Left lung (tissue), 10 donors: Measurements from ENCODE around the gene KNL1. TPM values are rescaled to one million over a fixed set of nuclear protein-coding genes. Genes with fewer than 3 reads are reported as not detected.

Source experiments
- ATAC-seq: fragments of 200-7000 bp; cut with Tn5 transposase; one replicate; pipeline ENCODE4 v1.9.1; 2020; ENCODE audit warnings: moderate library complexity
- DNase-seq, 4 donors: peaks; one replicate each; pipeline ENCODE4 v3.0.0-alpha.2; 2013 to 2020
- H3K27ac ChIP-seq, 2 donors: fragments of 200-600 bp; sonication (generic) in 1 of 2; one replicate each; pipeline versions ENCODE4 v1.5.0 to v1.8.0; 2020 to 2021
- H3K27me3 ChIP-seq, 2 donors: fragments of 200-600 bp; sonication (generic) in 1 of 2; one replicate each; pipeline versions ENCODE4 v1.5.0 to v1.8.0; 2020 to 2021
- H3K36me3 ChIP-seq, 2 donors: fragments of 200-600 bp; sonication (generic) in 1 of 2; one replicate each; pipeline versions ENCODE4 v1.5.0 to v1.8.0; 2020 to 2021
- H3K4me1 ChIP-seq, 2 donors: fragments of 200-600 bp; one replicate each; pipeline ENCODE4 v1.8.0; 2021
- H3K4me3 ChIP-seq, 2 donors: fragments of 200-600 bp; sonication (generic) in 1 of 2; one replicate each; pipeline versions ENCODE4 v1.5.0 to v1.8.0; 2020 to 2021; ENCODE audit warnings: mild to moderate bottlenecking in 1 of 2
- H3K9me3 ChIP-seq, 2 donors: fragments of 200-600 bp; sonication (generic) in 1 of 2; one replicate each; pipeline versions ENCODE4 v1.5.0 to v1.8.0; 2020 to 2021
- intact Hi-C, 2 donors: fragments of 100-400 bp; cut with DNase I; formaldehyde crosslinking; loops; one replicate each; pipeline versions ENCODE4 v1.11.2 to v1.14.2; 2022
- polyA plus RNA-seq, 6 donors: library from polyadenylated mRNA; unstranded; fragments of 120-200 nt; gene quantifications; one replicate each; pipeline ENCODE4 v1.2.1, GENCODE V29; 2013; ENCODE audit not compliant: insufficient read length in 6 of 6
- total RNA-seq, 2 donors: library from RNA; stranded (reverse); fragmentation: NEBNext Ultra II Directional; extraction: Animal tissue kit (Norgen Biotek cat#: 25700); gene quantifications; one replicate each; pipeline ENCODE4 v1.2.1, GENCODE V29; 2021
- TF ChIP-seq, protein P1 (sequence below), 2 donors: fragments of 200-600 bp; sonication (generic) in 1 of 2; IDR thresholded peaks; one replicate each; pipeline versions ENCODE4 v1.5.0 to v1.8.0; 2021; ENCODE audit warnings: antibody characterized with exemption in 2 of 2
- donor health status: DM: no; HTN: yes; CAD: no.
- donor health status: DM: no; HTN: no; CAD: no.

Gene KNL1
- total and polyA plus RNA-seq, 8 donors, result 2.7 to 31.6 (median 16.6) TPM

GRCh38 chr15:40697916-40698315 lies 103.9 kb downstream of the KNL1 start:
- TF ChIP-seq, protein P1, sequence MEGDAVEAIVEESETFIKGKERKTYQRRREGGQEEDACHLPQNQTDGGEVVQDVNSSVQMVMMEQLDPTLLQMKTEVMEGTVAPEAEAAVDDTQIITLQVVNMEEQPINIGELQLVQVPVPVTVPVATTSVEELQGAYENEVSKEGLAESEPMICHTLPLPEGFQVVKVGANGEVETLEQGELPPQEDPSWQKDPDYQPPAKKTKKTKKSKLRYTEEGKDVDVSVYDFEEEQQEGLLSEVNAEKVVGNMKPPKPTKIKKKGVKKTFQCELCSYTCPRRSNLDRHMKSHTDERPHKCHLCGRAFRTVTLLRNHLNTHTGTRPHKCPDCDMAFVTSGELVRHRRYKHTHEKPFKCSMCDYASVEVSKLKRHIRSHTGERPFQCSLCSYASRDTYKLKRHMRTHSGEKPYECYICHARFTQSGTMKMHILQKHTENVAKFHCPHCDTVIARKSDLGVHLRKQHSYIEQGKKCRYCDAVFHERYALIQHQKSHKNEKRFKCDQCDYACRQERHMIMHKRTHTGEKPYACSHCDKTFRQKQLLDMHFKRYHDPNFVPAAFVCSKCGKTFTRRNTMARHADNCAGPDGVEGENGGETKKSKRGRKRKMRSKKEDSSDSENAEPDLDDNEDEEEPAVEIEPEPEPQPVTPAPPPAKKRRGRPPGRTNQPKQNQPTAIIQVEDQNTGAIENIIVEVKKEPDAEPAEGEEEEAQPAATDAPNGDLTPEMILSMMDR (IDR thresholded peaks at IDR 0.05), result no peak
- ATAC-seq, result no peak
- intact Hi-C loops, result no loop called here

GRCh38 chr15:40702077-40702476 lies 108.0 kb downstream of the KNL1 start:
- Histone ChIP-seq H3K9me3 (no peaks in the 10 kb centered on the region), H3K27ac (no peak overlapping the region), H3K4me3 (no peak overlapping the region), H3K36me3 (peaks cover 0 to 5% of the 10 kb centered on the region in 2 donors), H3K4me1 (no peaks in the 10 kb centered on the region), H3K27me3 (no peaks in the 10 kb centered on the region)
- DNase-seq, result no peak
- ATAC-seq, result no peak
- intact Hi-C loops, result no loop called here
- TF ChIP-seq, protein P1 (IDR thresholded peaks at IDR 0.05), result no peak

More at GRCh38 chr15:40697916-40698315, 103.9 kb downstream of the KNL1 start:
- Histone ChIP-seq H3K27me3 (no peaks in the 10 kb centered on the region), H3K36me3 (peaks cover 0 to 5% of the 10 kb centered on the region in 2 donors), H3K9me3 (no peaks in the 10 kb centered on the region), H3K4me1 (peaks cover 4 to 22% of the 10 kb centered on the region in 2 donors), H3K27ac (no peak overlapping the region), H3K4me3 (no peak overlapping the region)
- DNase-seq, result no peak

GRCh38 chr15:40706121-40706520 lies 112.1 kb downstream of the KNL1 start:
- Histone ChIP-seq H3K36me3 (peaks cover 0 to 15% of the 10 kb centered on the region in 2 donors), H3K4me3 (no peak overlapping the region), H3K27ac (no peak overlapping the region), H3K4me1 (no peaks in the 10 kb centered on the region), H3K27me3 (no peaks in the 10 kb centered on the region), H3K9me3 (no peaks in the 10 kb centered on the region)
- TF ChIP-seq, protein P1 (IDR thresholded peaks at IDR 0.05), result no peak
- intact Hi-C loops, result no loop called here
- ATAC-seq (no peak), DNase-seq (no peak)

Other genes with a start within 250 kb of the KNL1 start
- gene PHGR1, start 243.2 kb upstream of the KNL1 start, total RNA-seq, result not detected
- gene PHGR1, start 243.2 kb upstream of the KNL1 start, polyA plus RNA-seq, result not detected
- gene DISP2, start 236.0 kb upstream of the KNL1 start, total RNA-seq, result 1 to 10 TPM in 1 of 2 donors, under 1 TPM in 1; 0.65 to 2.5 TPM
- 1 to 10 TPM in 5 of 6 donors, under 1 TPM in 1; 0.61 to 3.1 (median 1.6) TPM for gene DISP2, start 236.0 kb upstream of the KNL1 start, polyA plus RNA-seq
- gene KNSTRN, start 211.5 kb upstream of the KNL1 start, total RNA-seq, result 10 to 100 TPM; 14.2 to 32.2 TPM
- gene KNSTRN, start 211.5 kb upstream of the KNL1 start, polyA plus RNA-seq, result 10 to 100 TPM; 25.2 to 46.2 (median 31.8) TPM
- gene IVD, start 188.5 kb upstream of the KNL1 start, total RNA-seq, result 100 to 1,000 TPM in 1 of 2 donors, 10 to 100 TPM in 1; 61.9 to 104 TPM
- gene IVD, start 188.5 kb upstream of the KNL1 start, polyA plus RNA-seq, result 100 to 1,000 TPM in 5 of 6 donors, 10 to 100 TPM in 1; 87.4 to 132 (median 117) TPM
- 10 to 100 TPM; 23.7 to 27.2 TPM for gene BAHD1, start 153.3 kb upstream of the KNL1 start, total RNA-seq
- 10 to 100 TPM; 11.4 to 18.0 (median 14.8) TPM for gene BAHD1, start 153.3 kb upstream of the KNL1 start, polyA plus RNA-seq
- 10 to 100 TPM; 15.1 to 20.2 TPM for gene CHST14, start 123.3 kb upstream of the KNL1 start, total RNA-seq
- gene CHST14, start 123.3 kb upstream of the KNL1 start, polyA plus RNA-seq, result 10 to 100 TPM; 33.8 to 44.1 (median 39.4) TPM
- 10 to 100 TPM; 19.4 to 29.5 TPM for gene CCDC32, start 29.2 kb upstream of the KNL1 start, total RNA-seq
- gene CCDC32, start 29.2 kb upstream of the KNL1 start, polyA plus RNA-seq, result 10 to 100 TPM; 27.9 to 31.6 (median 29.0) TPM
- 1 to 10 TPM; 5.8 to 6.6 TPM for gene RPUSD2, start 24.9 kb upstream of the KNL1 start, total RNA-seq
- 10 to 100 TPM in 1 of 6 donors, 1 to 10 TPM in 5; 5.3 to 10.2 (median 8.1) TPM for gene RPUSD2, start 24.9 kb upstream of the KNL1 start, polyA plus RNA-seq
- gene RAD51, start 100.9 kb downstream of the KNL1 start, total RNA-seq, result 1 to 10 TPM; 4.4 to 4.8 TPM
- 10 to 100 TPM in 5 of 6 donors, 1 to 10 TPM in 1; 8.9 to 15.6 (median 13.0) TPM for gene RAD51, start 100.9 kb downstream of the KNL1 start, polyA plus RNA-seq
- 10 to 100 TPM; 60.4 to 83.1 TPM for gene RMDN3, start 161.0 kb downstream of the KNL1 start, total RNA-seq
- gene RMDN3, start 161.0 kb downstream of the KNL1 start, polyA plus RNA-seq, result 10 to 100 TPM; 30.8 to 40.1 (median 33.9) TPM
- 10 to 100 TPM; 42.1 to 61.5 TPM for gene GCHFR, start 169.8 kb downstream of the KNL1 start, total RNA-seq
- 10 to 100 TPM; 12.7 to 18.6 (median 15.7) TPM for gene GCHFR, start 169.8 kb downstream of the KNL1 start, polyA plus RNA-seq
- under 1 TPM; 0.32 to 0.71 TPM for gene C15orf62, start 175.7 kb downstream of the KNL1 start, total RNA-seq
- gene C15orf62, start 175.7 kb downstream of the KNL1 start, polyA plus RNA-seq, result 1 to 10 TPM; 3.2 to 4.6 (median 4.0) TPM
- gene ZFYVE19, start 212.8 kb downstream of the KNL1 start, total RNA-seq, result 10 to 100 TPM; 23.6 to 26.2 TPM
- gene ZFYVE19, start 212.8 kb downstream of the KNL1 start, polyA plus RNA-seq, result 10 to 100 TPM; 29.4 to 32.3 (median 30.6) TPM
- gene DNAJC17, start 213.2 kb downstream of the KNL1 start, total RNA-seq, result 10 to 100 TPM; 24.3 to 32.6 TPM
- gene DNAJC17, start 213.2 kb downstream of the KNL1 start, polyA plus RNA-seq, result 10 to 100 TPM; 36.1 to 50.1 (median 44.0) TPM
- under 1 TPM in 1 of 2 donors, not detected in 1; 0.47 TPM for gene PPP1R14D, start 234.5 kb downstream of the KNL1 start, total RNA-seq
- gene PPP1R14D, start 234.5 kb downstream of the KNL1 start, polyA plus RNA-seq, result under 1 TPM; 0.20 to 0.50 (median 0.32) TPM
- gene SPINT1, start 249.8 kb downstream of the KNL1 start, total RNA-seq, result 100 to 1,000 TPM; 102 to 160 TPM
- gene SPINT1, start 249.8 kb downstream of the KNL1 start, polyA plus RNA-seq, result 10 to 100 TPM; 51.8 to 72.8 (median 63.6) TPM